NCI-H510A treated with DMSO at 0.1 percent for 48 hours (cell line): ENCODE measurements around the gene JUP.

Experiments
- DNase-seq: peaks from one replicate; lab custom pipeline; 2025; lab: John Stamatoyannopoulos, UW

JUP gene

DNA sequence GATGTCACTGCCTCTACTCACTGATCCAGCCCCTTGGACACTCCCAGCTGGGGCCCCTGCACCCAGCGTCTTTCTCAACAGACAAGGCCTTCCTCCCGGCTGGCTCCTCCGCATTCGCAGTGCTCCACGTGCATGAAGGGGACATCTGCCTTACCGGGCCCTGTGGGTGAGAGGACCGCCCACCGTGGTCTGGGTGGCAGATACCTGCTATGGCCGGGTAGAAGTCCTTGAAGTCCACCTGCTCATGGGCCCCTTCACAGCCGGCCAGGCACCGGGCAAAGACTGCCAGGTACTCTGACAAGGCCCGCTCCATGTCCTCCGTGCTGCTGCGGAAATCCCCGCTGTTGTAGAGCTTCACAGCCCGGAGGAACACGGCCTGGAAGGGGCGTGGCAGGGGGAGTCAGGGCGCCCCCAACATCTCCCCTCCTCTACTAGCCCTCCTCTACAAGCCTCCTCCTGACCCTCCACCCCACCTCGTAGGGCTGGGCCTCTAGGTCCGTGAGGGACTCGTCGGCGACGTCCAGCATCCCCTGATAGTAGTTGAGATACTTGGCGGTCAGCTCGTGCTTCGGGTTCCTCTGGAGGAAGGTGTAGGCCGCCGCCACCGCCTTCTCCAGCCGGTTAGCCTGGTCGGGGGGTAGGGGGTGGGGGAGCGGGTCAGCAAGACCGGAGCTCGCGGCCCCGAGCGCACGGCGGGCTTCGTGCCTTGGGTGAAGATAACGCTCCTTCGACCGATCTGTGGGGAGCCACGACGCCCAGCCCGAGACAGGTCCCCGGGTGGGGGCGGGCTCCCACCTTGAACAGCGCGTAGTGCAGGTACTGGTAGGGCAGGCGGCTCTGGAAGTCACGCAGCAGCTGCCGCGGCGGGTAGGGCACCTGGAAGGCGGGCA, 24.4 kb upstream of the JUP start:
- DNase-seq, result peak; percentile 45

DNA sequence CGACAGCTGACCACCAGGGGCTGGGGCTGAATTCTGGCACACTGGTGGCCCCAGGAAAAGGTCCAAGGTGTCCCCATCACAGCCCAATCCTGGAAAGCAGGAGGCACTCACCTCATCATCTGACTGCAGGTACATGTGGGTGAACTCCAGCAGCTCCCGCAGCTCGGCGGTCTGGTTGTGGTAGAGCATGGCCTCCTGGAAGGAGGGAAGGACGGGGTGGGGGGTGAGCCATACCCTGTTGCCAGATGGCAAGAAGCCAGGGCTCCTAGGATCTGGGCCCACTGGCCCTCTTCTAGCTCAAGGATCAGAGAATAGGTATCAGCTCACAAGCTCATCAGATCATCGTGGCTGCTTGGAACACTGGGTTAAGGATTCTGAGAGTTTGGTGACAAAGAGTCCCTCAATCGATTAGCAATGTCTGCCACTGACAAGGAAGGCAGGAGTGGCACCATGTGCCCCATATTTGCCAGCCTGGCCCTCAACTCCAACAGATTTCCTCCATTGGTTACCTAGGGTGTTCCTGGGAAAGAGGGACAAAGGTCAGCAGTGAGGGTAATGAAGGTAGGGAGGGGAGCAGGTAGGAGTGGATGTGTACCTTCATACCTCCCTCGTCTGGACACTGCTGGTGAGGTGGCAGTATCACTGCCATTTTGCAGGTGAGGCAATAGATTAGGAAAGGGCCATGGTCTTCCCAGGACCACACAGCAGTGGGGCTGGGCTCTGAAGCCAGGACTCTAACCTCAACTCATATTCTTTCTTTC, 20.4 kb upstream of the JUP start:
- DNase-seq, result no peak

GRCh38 chr17:41803049-41804020, 16.8 kb upstream of the JUP start:
- DNase-seq, result no peak

DNA sequence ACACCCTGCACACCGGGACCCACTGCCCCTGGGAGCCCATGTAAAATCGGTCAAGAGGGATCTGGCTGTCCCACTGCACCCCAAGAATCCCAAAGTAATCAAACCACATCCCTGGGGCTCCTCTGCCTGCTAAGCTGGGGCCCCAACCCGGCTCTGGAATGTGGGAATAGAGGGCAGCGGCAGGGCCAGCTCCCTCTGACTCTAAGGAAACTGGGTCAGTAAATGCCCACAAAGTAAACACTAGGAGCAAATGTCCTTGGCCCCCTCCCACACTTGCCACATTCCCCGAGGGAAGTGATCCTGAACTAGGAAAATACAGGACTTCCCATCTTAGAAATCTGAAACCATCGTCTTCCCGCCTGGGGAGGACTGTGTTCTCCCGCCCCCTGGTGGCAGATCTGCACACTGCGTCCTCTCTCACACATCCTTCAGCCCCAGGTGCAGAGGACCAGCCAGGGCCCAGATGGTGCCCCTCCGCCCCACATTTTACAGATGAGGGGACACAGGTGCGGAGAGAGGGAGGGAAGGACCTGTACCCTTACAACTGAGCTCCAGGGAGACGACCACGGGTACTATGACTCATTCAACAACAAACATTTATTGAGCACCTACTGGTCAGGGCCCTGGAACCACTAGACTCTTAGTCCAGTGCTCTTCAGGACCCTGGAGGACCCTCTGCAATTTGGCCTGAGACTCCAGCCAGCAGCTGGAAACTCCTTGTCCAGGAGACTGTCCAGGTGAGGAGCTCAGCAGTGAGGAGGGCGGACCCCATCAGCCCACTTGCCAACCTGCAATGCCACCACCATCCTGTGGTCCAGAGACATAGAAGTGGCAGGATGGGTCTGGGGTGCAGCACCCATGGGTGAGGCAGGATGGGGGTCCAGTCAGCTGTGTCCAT, 15.1 kb upstream of the JUP start:
- DNase-seq, result peak; percentile 96

- DNase-seq, result peak; percentile 91
Measured at GRCh38 chr17:41800601-41801373, 14.3 kb upstream of the JUP start.

DNA sequence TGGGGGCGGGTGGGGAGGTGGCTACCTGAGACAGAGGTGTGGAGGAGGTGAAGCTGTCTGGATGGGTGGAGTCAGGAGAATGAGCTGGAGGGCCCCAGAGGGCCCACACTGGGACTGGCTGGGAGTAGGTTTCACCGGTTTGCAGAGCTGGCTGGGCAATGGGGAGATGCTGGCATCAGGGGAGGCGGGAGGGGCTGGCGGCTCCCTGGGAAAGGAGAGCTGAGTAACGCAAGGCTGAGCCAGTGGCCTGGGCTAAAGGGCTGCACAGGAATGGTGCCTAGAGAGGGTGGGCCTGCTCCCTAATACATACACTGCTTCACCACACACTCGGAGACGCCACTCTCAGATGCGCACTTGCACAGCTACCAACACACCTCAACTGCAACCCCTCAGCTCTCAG, 12.9 kb upstream of the JUP start:
- no peak for DNase-seq

GRCh38 chr17:41797377-41797776, 10.9 kb upstream of the JUP start:
- DNase-seq, result no peak

- no peak for DNase-seq
Measured at GRCh38 chr17:41796121-41796895, 9.8 kb upstream of the JUP start.

DNA sequence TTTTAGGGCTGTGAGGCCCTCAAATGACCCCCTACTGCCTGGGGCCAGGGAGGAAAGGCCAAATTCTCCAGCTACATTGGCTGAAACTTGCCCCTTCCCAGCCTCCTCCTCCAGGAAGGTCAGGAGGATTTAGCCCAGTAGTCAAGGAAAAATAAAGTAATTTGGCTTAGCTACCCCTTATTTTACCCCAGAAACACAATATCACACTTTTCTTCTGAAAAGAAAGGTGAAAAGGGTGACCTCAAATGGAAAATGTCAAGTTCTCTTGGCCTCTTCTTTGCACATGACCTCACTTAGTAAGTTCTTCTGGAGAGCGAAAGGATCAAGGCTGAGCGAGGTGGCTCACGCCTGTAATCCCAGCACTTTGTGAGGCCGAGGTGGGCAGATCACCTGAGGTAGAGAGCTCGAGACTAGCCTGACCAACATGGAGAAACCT, 8.0 kb upstream of the JUP start:
- DNase-seq, result no peak

- DNase-seq, result no peak
Measured at GRCh38 chr17:41793784-41794539, 7.5 kb upstream of the JUP start.

DNA sequence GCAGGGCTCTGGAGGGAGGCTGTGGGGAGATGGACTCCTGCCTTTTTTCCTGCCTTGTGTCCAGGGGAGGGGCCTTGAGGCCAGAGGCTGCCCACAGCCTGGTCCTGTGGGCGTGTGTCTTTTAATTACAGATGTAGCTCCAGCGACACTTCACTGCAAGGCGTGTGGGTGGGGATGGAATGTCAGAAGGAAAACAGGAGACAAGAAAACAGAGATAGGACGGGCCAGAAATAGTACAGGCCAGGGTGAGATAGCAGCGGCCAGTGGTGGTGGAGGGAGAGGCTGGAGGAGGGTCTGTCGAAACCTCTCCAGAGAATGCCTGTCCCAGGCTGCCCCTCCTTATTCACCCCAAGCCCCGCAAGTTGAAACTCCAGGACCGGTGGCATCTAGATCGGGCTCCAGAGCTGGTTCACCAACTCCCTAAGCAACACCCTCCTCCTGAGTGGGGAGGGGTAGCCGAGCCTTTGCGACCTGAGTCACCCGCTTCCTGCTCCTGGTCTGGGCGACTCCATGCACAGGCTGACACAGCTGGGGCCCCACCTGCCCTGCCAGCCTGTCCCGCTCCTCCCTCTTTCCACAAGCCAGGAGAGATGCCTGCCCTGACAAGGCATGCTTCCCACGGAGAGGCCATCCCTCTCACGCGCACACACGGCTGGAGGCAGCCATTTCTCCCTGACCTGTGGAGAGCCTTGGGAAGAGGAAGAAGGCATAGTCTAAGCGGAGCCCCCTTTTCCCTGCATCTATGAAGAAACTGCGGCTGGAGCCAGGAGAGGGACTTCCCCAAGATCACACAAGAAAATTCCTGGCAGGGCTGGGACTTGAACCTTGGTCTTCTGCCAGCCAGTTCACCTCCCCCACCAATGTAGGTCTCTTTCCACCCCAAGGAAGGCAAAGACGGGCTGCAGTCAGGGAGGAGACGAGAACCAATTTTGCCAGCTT, 6.6 kb upstream of the JUP start:
- DNase-seq, result peak; percentile 61

DNA sequence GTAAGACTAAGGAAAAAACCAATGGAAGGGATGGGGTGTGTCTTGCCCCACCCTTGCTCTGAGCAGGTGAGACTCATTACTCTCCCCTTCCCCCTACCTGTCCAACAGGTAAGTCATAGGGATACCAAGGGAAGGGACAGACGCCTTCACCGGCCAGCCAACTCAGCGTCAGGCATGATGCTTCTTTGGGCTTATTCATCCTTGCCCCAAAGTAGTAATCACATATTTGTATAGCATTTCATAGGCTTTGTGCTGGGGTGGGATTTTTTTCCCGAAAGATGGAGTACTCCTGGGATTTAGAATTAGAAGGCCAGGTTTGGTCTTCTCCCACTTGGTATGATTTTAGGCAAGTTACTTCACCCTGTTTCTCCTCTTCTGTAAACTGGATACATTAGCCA, 509 bp upstream of the JUP start:
- no peak for DNase-seq

DNA sequence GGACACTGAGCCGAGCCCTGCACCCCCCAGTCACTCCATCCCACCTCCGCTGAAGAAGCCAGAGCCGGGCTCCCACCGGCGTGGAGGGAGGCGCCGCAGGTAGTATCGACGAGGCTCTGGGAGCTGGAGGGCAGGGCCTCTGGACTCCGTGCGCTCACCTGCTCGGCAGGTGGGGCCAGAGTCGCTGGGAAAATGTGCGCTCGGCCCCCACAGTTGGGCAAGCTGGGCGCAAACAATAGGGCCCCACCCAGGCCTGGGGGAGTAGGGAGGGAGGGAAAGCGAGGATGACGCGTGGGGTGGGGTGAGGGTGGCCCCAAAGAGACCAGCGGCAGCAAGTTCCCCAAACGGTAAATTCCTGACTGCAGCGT, 668 bp downstream of the JUP start:
- DNase-seq, result peak; percentile 77

GRCh38 chr17:41785091-41785858, 1.2 kb downstream of the JUP start:
- DNase-seq, result no peak

DNA sequence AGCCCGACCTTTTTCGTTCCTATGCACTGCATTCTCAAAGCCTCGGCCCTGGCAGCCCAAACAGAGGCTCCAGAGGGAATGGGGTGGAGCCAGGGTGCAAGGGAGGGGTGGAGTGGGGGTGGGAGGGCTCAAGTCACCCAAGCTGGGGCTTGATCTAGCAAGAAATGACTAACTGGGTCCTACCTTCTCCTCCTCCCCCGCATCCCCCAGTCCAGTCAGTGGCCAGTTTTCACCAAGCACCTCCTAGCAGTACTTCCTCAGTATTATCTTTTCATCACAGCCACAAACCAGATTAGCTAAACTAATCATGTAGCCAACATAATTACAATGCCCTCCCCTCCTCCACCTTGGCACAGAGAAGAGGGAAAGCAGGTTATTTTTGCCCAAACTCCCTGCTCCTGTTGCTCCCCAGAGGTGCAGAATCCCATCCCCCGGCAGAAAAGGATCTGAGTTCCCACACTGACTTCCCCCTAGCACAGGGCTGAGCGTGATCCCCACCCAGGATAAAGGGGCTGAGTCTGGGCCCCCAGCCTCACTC, 2.2 kb downstream of the JUP start:
- DNase-seq, result peak; percentile 29

DNA sequence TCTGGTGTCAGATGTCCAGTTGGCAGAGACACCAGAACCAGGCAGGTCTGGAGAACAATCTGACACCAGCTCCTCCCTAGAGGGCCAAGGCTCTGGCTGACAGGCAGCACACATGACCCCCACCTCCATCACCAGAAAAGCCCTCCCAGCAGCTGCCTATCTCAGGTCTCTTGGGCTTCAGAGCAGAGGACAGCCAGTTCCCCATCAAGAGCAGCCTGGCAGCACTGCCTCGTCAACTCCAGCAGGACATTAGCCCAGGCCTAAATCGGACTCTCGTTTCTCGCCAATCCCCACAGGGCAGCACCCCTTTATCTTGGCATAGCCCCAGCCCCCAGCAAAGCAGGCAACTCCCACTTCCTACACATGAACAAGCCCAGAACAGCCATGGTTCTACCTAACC, 4.4 kb downstream of the JUP start:
- DNase-seq, result no peak
